ENCODE measurements around the gene PRB4. TPM values are rescaled to one million over a fixed set of nuclear protein-coding genes. Genes with fewer than 3 reads are reported as not detected.
A peak's percentile ranks its signal among the peaks of the same experiment; 100 is the strongest.

The PRB4 gene
- polyA plus RNA-seq, 1 donor from 2014 or later: not detected

GRCh38 chr12:11347810-11348209 is 37.6 kb upstream of the PRB4 start:
- no peaks in the 10 kb centered on the region for H3K27me3 ChIP-seq (ENCODE audit: insufficient read depth, low read depth, low read length)
- H3K79me2 ChIP-seq (replicated peaks; ENCODE audit: insufficient read depth, low read length): no peaks in the 10 kb centered on the region
- H3K4me3 ChIP-seq (ENCODE audit: low read length): no peak overlapping the region
- H2AFZ ChIP-seq (ENCODE audit: low read depth, low read length): no peak overlapping the region
- H3K9me3 ChIP-seq (ENCODE audit: low read length): no peaks in the 10 kb centered on the region
- H4K20me1 ChIP-seq (ENCODE audit: insufficient read depth): no peaks in the 10 kb centered on the region
- no peak overlapping the region for H3K27ac ChIP-seq (ENCODE audit: low read length)
- H3K9me2 ChIP-seq (ENCODE audit: insufficient read depth, low read length): no peaks in the 10 kb centered on the region
- H3K9ac ChIP-seq (ENCODE audit: low read length): no peak overlapping the region
- no peaks in the 10 kb centered on the region for H3K36me3 ChIP-seq (ENCODE audit: insufficient read depth, low read length)
- H3F3A ChIP-seq (ENCODE audit: insufficient read depth, low read length, poor library complexity, severe bottlenecking): no peaks in the 10 kb centered on the region
- TF ChIP-seq EP300 (conservative IDR thresholded peaks at IDR 0.05; ENCODE audit: poor library complexity, severe bottlenecking) (no peak), POLR2AphosphoS5 (IDR thresholded peaks at IDR 0.05) (no peak), CTCF (IDR thresholded peaks at IDR 0.05; ENCODE audit: poor library complexity, severe bottlenecking) (peak; percentile 27), MXI1 (conservative IDR thresholded peaks at IDR 0.05; ENCODE audit: poor library complexity, severe bottlenecking) (no peak)
- H3K4me2 ChIP-seq (ENCODE audit: low read length): no peak overlapping the region

- Histone ChIP-seq H3K27me3 (ENCODE audit: insufficient read depth, low read depth, low read length) (no peaks in the 10 kb centered on the region), H3F3A (ENCODE audit: insufficient read depth, low read length, poor library complexity, severe bottlenecking) (no peaks in the 10 kb centered on the region), H3K9me3 (ENCODE audit: low read length) (no peaks in the 10 kb centered on the region), H4K20me1 (ENCODE audit: insufficient read depth) (no peaks in the 10 kb centered on the region), H3K4me3 (ENCODE audit: low read length) (no peak overlapping the region), H3K79me2 (replicated peaks; ENCODE audit: insufficient read depth, low read length) (no peaks in the 10 kb centered on the region), H3K9me2 (ENCODE audit: insufficient read depth, low read length) (no peaks in the 10 kb centered on the region), H3K36me3 (ENCODE audit: insufficient read depth, low read length) (no peaks in the 10 kb centered on the region), H3K9ac (ENCODE audit: low read length) (no peak overlapping the region), H2AFZ (ENCODE audit: low read depth, low read length) (no peak overlapping the region), H3K4me2 (ENCODE audit: low read length) (no peak overlapping the region), H3K27ac (ENCODE audit: low read length) (no peak overlapping the region)
- TF ChIP-seq POLR2AphosphoS5 (IDR thresholded peaks at IDR 0.05) (no peak), MXI1 (conservative IDR thresholded peaks at IDR 0.05; ENCODE audit: poor library complexity, severe bottlenecking) (no peak), REST (IDR thresholded peaks at IDR 0.05; ENCODE audit: borderline replicate concordance) (no peak), SMC3 (conservative IDR thresholded peaks at IDR 0.05; ENCODE audit: poor library complexity) (no peak), CTCF (IDR thresholded peaks at IDR 0.05; ENCODE audit: poor library complexity, severe bottlenecking) (no peak), EZH2 (IDR thresholded peaks at IDR 0.05; ENCODE audit: borderline replicate concordance, insufficient read depth, low read length, poor library complexity, severe bottlenecking) (no peak), EP300 (conservative IDR thresholded peaks at IDR 0.05; ENCODE audit: poor library complexity, severe bottlenecking) (no peak), RAD21 (conservative IDR thresholded peaks at IDR 0.05) (no peak), TAF1 (IDR thresholded peaks at IDR 0.05; ENCODE audit: low read depth) (no peak)
Measured at GRCh38 chr12:11344500-11344899, 34.3 kb upstream of the PRB4 start.

Data from neural cell (in vitro differentiated cells).